Activated CD4-positive, alpha-beta T cell treated with anti-CD3 and anti-CD28 coated beads for 48 hours (primary cell): ENCODE measurements around the gene IDI2.

Experiments
- DNase-seq: peaks from one replicate; pipeline ENCODE4 v3.0.0-alpha.2; 2020

IDI2 gene

DNA sequence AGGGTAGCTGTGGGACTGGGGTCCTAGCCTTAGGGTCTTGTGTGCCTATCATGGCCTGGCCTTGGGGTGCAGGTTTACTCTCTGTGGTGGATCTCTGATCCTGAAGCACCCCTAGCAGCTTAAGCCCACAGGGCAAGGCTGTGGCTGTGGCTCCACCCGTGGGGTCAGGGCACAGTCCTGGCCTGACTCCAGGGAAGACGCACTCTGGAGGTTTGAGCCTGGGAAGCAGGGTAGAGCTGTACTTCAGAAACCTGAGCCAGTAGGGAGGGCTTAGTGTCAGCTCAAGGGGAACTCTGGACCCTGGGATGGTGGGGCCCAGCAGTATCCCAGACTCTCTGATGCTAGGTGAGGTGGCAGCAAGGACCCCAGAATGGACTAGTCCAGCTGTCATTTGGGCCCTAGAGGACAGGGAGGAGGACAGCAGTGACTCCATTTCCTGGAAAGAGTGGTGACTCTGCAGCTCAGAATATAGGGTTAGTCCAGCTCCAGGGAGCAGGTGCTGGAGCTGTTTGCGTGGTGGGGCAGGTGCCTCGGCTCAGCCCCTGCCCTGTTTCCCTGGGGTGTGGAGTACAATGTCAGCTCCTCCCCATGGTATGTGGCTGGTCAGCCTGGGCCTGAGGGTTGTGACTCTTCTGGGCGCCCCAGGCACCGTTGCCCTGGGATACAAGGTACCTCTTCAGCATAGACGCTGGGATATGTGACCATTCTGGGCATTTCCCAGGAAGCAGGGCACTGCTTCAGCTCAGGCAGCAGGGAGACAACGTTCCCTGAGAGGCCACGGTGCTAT, 21.6 kb downstream of the IDI2 start:
- no peak for DNase-seq

DNA sequence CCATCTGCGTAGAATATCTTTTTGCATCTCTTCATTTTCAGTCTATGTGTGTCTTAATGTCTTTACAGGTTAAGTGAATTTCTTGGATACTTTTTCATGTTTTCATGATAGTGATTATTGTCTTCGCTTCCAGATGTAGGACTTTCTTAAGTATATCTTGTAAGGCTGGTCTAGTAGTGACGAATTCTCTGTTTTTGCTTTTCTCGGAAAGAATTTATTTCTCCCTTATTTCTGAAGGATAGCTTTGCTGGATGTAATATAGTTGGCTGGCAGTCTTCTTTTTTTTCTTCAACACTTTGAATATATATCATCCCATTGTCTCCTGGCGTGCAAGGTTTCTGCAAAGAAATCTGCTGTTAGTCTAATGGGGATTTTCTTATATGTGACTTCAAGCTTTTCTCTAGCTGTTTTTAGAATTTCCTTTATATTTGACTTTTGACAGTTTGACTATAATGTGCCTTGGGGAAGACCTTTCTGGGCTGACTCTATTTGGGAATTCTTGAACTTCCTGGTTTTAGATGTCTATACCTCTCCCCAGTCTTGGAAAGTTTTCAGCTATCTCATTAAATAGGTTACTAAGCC, 23.1 kb downstream of the IDI2 start:
- no peak for DNase-seq

DNA sequence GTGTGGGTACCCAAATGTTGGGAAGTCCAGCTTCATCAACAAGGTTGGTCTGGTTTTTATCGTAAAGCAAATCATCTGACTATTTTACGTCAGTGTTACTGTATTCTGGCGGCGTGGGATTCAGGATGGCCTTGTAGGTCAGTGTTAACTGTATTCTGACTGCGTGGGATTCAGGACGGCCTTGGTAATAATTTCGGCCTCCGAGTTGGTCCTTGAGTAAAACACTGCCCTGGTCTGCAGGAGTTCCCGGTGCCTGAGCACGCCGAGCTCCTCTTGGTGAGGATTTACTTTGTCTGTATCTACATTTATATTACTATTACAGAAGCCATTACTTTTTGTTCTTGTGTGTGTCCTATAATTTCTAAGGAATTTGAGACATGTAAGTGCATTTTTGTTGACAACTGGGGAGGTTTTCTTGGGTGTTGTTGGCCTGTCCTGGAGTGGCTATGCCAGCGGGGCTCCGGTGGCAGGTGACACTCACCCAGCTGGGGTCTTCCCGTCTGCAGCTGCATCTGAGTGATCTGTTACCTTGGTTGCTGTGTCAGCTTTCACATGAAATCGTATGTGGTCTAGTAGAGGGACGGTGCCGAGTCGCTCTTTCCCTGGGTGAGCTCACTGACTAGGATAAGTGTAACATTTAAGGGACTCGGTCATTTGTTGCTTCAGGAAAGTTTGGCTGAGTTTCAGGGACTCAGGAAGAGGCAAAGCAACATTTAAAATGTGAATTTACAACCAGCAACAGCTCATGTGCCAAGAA, 28.2 kb downstream of the IDI2 start:
- DNase-seq: no peak

GRCh38 chr10:996031-996430, 29.6 kb downstream of the IDI2 start:
- no peak for DNase-seq

- DNase-seq: no peak
Measured at GRCh38 chr10:995559-995926, 30.1 kb downstream of the IDI2 start.

DNA sequence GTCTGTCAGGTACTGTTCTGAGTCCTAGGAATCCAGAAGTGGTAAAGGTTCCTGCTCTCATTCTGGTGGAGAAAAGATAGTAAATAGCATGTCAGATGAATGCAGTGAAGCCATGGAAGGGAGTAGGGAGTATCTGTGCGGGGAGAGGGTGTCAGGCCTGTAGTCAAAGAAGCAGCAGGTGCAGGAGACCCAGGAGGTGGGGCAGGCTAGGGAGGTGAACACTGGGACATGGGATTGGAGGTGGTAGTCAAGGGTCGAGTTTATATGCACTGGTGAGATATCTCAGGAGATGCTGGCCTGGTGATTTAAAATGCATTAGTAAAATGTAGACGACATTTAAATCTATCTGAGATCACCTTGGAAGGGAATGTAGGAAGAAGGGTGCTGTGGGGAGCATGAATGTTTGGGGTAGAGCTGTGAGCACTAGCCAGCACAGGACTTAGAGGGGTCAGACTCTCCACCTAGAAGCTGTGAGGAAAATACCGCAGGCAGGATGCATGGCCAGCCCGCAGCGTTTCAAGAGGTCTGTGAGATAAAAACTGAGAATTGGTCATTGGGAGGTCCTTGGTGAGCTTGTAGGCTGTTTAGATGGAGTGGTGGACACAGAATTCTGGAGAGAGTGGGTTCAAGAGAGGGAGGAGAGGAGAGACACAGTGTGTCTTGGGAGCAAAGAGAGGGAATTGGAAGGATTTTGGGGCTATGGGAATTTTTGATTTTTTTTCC, 30.7 kb downstream of the IDI2 start:
- no peak for DNase-seq

GRCh38 chr10:992871-993270, 32.8 kb downstream of the IDI2 start:
- DNase-seq: no peak

DNA sequence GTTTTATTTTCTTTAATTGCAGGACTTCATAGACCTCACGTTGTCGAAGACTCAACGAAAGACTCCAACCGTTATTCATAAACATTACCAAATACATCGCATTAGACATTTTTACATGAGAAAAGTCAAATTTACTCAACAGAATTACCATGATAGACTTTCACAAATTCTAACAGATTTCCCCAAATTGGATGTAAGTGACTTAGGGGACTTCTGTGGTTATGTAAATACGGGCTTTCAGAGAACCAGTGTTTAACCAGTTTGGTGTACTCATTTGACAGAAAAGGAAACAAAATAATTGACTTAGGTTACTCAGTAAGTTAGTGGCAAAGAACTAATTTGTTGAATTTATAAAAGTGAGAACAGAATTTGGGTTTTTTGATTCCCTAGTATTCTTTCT, 33.2 kb downstream of the IDI2 start:
- DNase-seq: no peak

DNA sequence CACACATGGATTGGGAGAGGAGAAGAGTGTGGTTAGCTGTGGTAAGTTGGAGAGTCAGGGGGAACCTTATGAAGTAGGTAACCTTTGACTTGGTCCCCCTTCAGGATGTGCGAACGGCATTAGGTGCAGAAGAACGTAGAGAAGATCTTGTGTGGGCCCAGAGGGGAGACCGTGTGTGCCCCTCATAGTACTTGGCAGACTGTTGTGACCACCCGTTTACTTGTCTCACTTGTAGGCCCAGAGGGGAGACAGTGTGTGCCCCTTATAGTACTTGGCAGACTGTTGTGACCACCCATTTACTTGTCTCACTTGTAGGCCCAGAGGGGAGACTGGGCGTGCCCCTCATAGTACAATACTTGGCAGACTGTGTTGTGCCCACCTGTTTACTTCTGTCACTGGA, 34.9 kb downstream of the IDI2 start:
- no peak for DNase-seq

GRCh38 chr10:988667-989545, 36.8 kb downstream of the IDI2 start:
- DNase-seq: no peak

DNA sequence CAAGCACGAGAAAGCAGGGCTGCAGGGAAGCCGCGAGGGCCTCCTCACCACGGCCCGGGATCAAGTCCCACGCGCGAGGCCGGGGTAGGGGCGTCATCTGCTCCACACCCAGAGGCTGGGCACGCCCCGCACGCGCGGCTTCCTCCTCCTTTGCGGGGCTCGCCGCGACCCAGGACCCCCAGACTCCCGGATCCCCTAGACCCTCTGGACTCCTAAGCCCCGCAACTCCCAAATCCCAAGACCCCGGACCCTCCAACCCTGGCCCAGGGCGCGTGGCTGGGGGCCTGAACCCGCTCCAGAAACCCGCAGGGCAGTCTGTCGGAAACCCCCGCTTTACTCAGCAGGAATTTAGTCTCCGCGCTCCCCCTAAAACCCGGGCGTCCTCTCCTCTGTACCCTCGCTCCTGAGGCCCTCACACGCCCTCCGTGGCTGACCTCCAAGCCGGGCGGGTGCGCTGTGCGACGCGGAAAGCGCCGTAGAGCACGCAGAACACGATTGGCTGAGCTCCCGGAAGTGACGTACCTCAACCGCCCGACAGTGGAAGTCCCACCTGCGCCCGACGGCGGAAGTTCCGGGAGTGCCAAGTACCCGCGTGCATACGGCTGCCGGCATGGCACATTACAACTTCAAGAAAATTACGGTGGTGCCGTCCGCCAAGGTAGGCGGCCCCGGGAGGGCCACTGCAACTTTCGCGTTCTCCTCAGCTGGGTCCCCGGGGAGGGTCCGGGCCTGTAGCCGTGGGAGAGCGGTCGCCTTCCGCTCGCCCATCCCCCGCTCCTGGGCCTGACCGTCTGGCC, 37.6 kb downstream of the IDI2 start, which contains the start of gene GTPBP4:
Gene GTPBP4 (plus strand): TSS at position 565 of the 797 bp plus-strand sequence. CDS start 46 bp downstream, at position 611.
- peak; percentile 98 for DNase-seq

DNA sequence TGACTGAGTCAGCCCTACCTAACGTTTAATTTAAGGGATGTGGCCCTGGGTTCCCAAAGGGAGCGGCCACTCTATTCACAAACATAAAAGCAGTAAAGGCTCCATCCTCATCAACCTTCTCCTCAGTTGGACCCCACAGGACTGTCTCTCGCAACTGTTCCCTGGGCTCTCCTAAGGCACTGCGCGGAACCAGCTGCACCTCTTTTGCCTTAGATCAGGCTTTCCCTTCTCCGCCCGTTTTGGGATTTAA, 38.1 kb downstream of the IDI2 start:
- DNase-seq: no peak

- DNase-seq: no peak
Measured at GRCh38 chr10:986881-987619, 38.6 kb downstream of the IDI2 start.

DNA sequence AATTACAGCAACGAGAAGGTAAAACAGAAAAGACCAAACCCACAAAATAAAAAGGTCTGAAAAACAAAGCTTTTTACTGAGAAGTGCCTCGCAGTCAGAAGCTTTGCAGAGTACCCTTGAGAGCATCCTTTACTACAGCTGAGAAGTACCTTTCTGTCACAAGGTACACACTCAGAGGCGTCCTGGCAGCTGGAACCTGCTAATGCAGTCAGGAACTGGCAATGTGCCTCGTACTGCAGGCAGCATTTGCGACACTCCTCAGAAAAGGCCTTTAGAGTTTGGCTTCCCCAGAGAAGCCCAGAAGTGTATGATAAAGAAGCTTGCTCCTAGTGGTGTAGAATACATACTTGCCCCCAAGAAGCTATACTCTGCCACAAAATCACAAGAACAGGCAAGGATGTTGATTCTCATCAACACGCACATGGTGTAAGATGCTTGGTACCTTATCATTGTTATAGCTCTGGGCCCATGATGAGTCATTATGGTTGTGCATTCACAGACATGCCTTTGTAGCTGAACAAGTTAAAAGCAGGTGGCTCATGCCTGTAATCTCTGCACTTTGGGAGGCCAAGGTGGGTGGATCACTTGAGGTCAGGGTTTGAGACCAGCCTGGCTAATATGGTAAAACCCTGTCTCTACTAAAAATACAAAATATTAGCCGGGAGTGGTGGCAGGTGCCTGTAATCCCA, 39.4 kb downstream of the IDI2 start:
- DNase-seq: no peak

DNA sequence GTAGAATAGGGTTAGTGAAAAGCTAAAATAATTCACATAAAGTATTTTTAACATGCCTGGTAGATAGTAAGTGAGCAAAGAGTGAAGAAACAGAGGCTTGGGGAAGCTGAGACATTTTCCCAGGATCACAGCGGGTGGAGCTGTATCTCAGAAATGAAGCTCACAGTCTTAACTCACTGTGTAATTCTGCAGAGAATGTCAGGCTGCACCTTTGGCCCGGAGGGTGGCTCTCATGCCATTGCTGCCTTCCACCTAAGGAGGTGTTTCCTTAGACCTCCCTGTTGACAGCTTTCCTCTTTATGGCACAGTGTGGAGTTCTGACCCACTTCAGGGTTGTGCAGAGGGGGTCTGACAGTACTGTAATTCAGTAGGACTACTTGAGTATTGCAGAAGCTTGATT, 40.3 kb downstream of the IDI2 start:
- DNase-seq: no peak

DNA sequence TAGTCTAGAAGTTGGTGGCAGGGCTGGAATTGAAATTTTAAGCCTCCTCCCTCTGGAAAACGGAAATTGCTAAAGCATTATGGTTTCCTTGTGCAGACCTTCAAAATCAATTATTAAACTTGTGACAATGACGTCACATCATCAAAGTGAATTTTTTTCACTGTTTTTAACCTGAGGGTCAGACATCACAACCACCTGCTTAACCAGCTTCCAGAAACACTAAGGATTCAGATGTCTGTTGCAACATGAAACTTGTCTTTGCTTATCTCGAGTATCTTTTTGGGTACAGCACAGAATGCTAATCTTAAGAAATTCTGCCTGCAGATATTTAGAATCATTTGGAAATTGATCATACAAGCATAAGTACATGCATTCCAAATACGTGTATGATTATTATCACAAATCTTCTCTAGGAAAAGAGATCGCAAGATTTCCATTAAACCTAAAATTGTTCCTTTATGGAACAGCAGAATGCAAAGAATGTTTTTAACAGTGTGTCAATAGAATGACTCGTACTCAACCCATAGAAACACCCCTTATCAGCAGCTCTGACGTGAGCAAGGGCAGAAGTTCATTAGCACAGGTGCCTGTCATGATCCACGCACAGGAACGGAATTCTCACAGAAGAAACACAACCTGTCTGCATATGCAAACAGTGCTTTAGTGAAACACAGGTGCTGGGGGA, 41.5 kb downstream of the IDI2 start:
- DNase-seq: no peak

DNA sequence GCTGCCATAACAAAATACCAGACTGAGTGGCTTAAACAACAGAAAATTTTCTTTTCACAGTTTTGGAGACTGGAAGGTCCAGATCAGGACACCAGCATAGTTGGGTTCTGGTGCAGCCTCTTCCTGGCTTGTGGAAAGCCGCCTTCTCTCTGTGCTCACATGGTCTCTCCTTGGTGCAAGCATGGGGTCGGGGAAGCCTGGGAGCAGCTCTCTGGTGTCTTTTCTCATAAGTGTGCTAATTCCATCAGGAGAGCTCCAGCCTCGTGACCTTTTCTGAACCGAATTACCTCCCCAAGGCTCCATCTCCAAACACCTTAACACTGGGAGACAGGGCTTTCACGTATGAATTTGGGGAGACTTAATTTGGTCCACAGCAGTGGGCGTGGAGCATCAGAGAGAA, 42.3 kb downstream of the IDI2 start:
- DNase-seq: no peak

DNA sequence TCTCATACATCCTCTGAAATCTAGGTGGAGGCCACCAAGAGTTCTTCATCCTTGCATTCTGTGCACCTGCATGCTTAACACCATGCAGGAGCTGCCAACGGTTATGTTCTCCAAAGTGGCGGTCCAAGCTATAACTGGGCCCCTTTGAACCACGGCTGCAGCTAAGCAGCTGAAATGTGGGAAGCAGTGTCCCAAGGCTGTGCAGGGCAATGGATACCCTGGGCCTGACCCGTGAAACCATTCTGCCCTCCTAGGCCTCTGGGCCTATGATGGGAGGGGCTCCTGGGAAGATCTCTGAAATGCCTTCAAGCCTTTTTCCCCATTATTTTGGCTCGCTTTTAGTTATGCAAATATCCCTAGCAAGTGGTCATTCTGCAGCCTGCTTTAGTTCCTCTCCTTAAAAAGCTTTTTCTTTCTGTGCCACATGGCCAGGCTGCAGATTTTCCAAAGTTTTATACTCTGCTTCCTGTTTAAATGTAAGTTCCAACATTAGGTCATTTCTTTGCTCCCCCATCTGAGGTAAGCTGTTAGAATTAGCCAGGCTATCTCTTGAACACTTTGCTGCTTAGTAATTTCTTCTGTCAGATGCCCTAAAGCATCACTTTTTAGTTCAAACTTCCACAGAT, 45.1 kb downstream of the IDI2 start:
- DNase-seq: no peak

GRCh38 chr10:978826-979421, 46.7 kb downstream of the IDI2 start:
- DNase-seq: no peak
